ENCODE data around the gene PDK2. TPM values are rescaled to one million over a fixed set of nuclear protein-coding genes. Genes with fewer than 3 reads are reported as not detected.

PDK2 gene
- total RNA-seq, 1 donor from 2014 or later: 14.5 TPM

DNA sequence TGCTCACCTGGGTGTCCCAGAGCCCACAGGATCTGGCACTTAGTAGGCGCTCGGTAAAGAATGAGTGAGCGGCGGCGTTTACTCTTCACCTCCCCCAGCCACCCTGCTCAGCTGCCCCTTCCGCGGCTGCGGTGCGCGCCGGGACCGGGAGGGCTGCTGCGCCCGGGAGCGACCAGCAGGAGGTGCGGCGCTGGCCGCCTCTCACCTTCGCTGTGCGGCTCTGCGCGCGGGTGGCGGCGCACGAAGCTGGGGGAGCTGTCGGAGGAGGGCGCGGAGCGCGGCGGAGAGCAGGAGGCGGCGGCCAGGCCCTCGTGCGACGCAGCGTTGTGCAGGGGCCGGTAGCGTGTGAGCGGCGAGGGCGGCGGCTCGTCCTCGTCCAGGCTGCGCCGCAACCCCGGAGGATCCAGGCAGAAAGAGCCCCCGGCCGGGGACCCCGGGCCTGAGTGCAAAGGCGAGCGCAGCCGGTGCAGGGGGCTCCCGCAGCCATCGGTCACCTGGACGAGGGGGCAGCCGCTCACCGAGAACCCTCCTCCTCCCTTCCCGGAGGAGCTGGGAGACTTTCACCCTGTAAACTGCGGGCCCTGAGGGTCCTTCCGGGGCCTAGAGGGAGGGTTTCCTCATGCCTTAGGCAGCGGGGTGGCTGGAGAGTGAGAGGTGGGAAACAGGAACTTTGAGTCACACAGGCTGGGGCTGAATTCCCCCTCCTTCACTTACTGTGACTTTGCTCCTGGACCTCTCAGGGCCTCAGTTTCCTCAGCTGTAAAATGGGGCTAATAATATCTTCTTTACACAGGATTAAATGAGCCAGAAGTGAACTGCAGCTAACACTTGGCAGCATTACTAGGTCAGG lies 22.3 kb downstream of the PDK2 start:
- H3K27me3 ChIP-seq (ENCODE audit: control insufficient read depth, insufficient read depth, low read length): peaks cover 2% of the 10 kb centered on the region
- H3K36me3 ChIP-seq (ENCODE audit: control insufficient read depth, insufficient read depth, low read length): no peaks in the 10 kb centered on the region
- DNase-seq (ENCODE audit: low read depth): no peak
- H3K4me3 ChIP-seq (ENCODE audit: low read depth, low read length): no peak overlapping the region
- TF ChIP-seq, protein P1, sequence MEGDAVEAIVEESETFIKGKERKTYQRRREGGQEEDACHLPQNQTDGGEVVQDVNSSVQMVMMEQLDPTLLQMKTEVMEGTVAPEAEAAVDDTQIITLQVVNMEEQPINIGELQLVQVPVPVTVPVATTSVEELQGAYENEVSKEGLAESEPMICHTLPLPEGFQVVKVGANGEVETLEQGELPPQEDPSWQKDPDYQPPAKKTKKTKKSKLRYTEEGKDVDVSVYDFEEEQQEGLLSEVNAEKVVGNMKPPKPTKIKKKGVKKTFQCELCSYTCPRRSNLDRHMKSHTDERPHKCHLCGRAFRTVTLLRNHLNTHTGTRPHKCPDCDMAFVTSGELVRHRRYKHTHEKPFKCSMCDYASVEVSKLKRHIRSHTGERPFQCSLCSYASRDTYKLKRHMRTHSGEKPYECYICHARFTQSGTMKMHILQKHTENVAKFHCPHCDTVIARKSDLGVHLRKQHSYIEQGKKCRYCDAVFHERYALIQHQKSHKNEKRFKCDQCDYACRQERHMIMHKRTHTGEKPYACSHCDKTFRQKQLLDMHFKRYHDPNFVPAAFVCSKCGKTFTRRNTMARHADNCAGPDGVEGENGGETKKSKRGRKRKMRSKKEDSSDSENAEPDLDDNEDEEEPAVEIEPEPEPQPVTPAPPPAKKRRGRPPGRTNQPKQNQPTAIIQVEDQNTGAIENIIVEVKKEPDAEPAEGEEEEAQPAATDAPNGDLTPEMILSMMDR (IDR thresholded peaks at IDR 0.05; ENCODE audit: insufficient read depth, low read length, poor library complexity, severe bottlenecking): peak; percentile 21

DNA sequence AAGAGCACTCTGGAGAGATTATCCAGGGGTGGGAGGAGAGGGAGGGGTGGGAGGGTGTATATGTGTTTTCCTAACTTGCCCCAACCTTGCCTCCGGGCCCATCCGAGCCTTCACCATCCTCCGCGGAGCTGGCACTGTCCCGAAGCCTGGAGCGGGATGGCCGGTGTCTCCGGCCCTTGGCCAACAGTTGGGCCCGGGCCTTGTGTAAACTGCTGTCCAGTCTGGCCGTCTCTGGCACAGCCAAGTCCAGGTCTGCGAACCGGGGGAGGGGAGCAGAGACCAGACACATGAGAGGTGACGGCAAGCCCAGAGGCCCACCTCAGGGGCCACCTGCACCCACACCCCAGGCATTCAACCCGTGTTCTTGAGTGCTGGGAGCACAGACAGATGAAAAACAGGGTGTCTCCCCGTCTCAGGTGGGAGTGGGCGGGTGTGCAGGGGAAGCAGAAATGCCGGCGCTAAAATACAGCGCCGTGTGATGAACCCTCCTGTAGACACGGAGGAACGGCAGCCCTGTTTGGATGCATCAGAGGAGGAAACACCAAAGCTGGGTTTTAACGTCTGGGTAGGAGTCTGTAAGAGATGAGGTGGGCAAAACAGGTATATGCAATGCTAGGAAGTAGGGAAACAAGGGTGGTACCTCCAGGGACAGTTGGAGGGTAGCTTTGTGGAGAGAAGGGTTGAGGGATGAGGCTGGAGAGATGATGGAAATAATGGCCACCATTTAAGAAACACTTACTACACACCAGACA lies 23.1 kb downstream of the PDK2 start:
- H3K4me3 ChIP-seq (ENCODE audit: low read depth, low read length): no peak overlapping the region
- peaks cover 2% of the 10 kb centered on the region for H3K27me3 ChIP-seq (ENCODE audit: control insufficient read depth, insufficient read depth, low read length)
- DNase-seq (ENCODE audit: low read depth): no peak
- TF ChIP-seq, protein P1 (IDR thresholded peaks at IDR 0.05; ENCODE audit: insufficient read depth, low read length, poor library complexity, severe bottlenecking): no peak
- no peaks in the 10 kb centered on the region for H3K36me3 ChIP-seq (ENCODE audit: control insufficient read depth, insufficient read depth, low read length)

DNA sequence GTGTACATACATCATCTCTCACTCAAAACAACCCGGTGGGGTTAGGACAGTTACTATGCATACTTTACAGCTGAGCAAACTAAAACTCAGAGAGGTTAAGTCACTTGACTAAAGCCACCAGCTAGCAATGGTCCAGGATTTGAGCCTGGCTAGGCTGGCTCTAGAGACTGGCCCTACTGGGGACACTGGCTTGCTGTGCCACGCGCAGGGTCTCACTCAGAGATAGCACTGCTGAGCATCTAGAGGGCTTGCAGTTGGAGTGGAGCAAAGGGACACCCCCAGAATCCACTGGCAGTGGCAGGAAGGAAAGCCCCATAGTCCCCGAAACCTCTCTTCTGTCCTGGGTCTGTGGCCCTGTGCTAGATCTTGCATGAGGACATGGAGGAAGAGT lies 23.7 kb downstream of the PDK2 start:
- DNase-seq (ENCODE audit: low read depth): no peak
- Histone ChIP-seq H3K27me3 (ENCODE audit: control insufficient read depth, insufficient read depth, low read length) (peaks cover 2% of the 10 kb centered on the region), H3K36me3 (ENCODE audit: control insufficient read depth, insufficient read depth, low read length) (no peaks in the 10 kb centered on the region), H3K4me3 (ENCODE audit: low read depth, low read length) (no peak overlapping the region)
- TF ChIP-seq, protein P1 (IDR thresholded peaks at IDR 0.05; ENCODE audit: insufficient read depth, low read length, poor library complexity, severe bottlenecking): no peak

DNA sequence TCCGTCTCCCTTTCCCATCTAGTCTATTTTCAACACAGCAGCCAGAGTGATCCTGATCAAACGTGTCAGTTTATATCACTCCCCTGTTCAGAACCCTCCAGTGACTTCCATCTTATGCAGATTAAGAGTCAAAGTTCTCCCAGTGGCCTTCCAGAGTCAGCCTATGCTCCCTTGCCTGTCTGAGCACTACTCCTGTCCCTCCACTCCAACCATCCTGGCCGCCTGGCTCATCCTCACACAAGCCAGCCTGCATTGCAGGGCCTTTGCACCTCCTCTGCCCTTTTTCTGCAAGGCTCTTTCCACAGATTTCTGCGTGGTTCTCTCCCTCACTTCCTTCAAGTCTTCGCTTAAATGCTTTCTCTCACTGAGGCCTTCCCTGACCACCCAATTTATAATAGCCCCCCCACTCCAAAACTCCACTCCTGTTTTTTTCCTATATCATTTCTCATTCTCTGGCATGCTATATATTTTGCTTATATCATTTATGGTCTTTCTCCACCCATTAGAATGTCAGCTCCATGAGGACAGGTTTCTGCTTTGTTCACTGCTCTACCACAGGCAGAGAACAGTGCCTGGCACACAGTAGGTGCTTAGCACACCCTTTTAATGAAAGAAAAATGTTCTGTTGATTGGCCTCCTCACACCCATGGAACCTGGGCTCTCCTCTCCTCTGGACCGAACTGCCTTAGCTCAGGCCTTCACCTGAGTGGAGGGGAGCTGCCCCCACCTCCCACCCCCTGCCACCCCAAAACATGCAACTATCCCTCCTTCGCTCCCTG lies 25.5 kb downstream of the PDK2 start:
- Histone ChIP-seq H3K4me3 (ENCODE audit: low read depth, low read length) (no peak overlapping the region), H3K36me3 (ENCODE audit: control insufficient read depth, insufficient read depth, low read length) (no peaks in the 10 kb centered on the region), H3K27me3 (ENCODE audit: control insufficient read depth, insufficient read depth, low read length) (peaks cover 2% of the 10 kb centered on the region)
- TF ChIP-seq, protein P1 (IDR thresholded peaks at IDR 0.05; ENCODE audit: insufficient read depth, low read length, poor library complexity, severe bottlenecking): no peak
- no peak for DNase-seq (ENCODE audit: low read depth)

DNA sequence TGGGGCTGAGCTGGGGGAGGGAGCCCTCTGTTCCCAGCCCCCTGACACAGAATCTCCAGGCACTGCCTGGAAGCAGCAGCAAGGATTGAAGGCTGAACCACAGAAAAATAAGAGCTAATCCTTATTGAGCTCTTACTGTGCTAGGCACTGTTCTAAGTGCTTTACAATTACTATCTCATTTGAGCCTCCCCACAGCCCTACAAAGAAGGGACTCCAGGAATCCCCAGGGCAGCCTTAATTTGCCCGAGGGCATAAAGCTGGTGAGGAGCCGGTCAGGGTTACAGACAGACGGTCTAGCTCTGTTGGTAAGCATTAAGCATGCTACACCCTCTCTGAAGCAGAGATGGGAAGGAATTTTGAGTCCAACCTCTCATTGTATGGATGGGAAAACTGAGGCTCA lies 27.8 kb downstream of the PDK2 start:
- Histone ChIP-seq H3K36me3 (ENCODE audit: control insufficient read depth, insufficient read depth, low read length) (no peaks in the 10 kb centered on the region), H3K4me3 (ENCODE audit: low read depth, low read length) (no peak overlapping the region), H3K27me3 (ENCODE audit: control insufficient read depth, insufficient read depth, low read length) (no peaks in the 10 kb centered on the region)
- TF ChIP-seq, protein P1 (IDR thresholded peaks at IDR 0.05; ENCODE audit: insufficient read depth, low read length, poor library complexity, severe bottlenecking): no peak
- DNase-seq (ENCODE audit: low read depth): no peak

Data from kidney epithelial cell (primary cell).